GM13977 (cell line): ENCODE data around the gene TDG.
"Not testable (repeated sequence)": the region's sequence is repeated elsewhere in the genome, so short reads cannot be mapped to it uniquely, and the experiment has no call there.

Source experiments
- DNase-seq: peaks from one replicate; pipeline ENCODE4 v3.0.0; 2012; ENCODE audit warnings: low spot score
- in situ Hi-C: fragments of 300-500 bp; cut with MboI; formaldehyde crosslinking; loops from one replicate; pipeline ENCODE4 v1.12.0; 2022; ENCODE audit warnings: low sequenced_read_pairs, low pct_unique_long_range_greater_than_20kb, mixed read lengths, inconsistent platforms; ENCODE audit not compliant: unreplicated experiment
- TF ChIP-seq, protein P1 (sequence below): IDR thresholded peaks from 2 replicates; pipeline ENCODE4 v1.5.1; 2012; ENCODE audit warnings: mild to moderate bottlenecking, control low read depth; ENCODE audit not compliant: insufficient read depth; ENCODE audit errors: extremely low read depth, missing control alignments

TDG gene

DNA sequence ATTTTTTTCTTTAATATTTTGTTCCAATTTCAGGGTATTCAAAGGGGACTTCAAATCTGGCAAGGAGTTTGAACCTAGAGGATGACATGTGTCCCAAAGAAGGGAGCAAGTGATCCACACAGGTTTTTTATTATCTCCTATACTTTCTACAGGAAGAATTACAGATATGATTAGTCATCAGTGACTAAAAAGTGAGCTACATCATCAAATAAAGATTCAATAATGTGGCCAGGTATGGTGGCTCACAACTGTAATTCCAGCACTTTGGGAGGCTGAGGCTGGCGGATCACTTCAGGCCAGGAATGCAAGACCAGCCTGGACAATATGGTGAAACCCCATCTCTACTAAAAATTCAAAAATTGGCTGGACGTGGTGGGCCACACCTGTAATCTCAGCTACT is 60.1 kb downstream of the TDG start:
- TF ChIP-seq, protein P1, sequence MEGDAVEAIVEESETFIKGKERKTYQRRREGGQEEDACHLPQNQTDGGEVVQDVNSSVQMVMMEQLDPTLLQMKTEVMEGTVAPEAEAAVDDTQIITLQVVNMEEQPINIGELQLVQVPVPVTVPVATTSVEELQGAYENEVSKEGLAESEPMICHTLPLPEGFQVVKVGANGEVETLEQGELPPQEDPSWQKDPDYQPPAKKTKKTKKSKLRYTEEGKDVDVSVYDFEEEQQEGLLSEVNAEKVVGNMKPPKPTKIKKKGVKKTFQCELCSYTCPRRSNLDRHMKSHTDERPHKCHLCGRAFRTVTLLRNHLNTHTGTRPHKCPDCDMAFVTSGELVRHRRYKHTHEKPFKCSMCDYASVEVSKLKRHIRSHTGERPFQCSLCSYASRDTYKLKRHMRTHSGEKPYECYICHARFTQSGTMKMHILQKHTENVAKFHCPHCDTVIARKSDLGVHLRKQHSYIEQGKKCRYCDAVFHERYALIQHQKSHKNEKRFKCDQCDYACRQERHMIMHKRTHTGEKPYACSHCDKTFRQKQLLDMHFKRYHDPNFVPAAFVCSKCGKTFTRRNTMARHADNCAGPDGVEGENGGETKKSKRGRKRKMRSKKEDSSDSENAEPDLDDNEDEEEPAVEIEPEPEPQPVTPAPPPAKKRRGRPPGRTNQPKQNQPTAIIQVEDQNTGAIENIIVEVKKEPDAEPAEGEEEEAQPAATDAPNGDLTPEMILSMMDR = no peak
- in situ Hi-C loops = no loop called here
- DNase-seq = no peak

DNA sequence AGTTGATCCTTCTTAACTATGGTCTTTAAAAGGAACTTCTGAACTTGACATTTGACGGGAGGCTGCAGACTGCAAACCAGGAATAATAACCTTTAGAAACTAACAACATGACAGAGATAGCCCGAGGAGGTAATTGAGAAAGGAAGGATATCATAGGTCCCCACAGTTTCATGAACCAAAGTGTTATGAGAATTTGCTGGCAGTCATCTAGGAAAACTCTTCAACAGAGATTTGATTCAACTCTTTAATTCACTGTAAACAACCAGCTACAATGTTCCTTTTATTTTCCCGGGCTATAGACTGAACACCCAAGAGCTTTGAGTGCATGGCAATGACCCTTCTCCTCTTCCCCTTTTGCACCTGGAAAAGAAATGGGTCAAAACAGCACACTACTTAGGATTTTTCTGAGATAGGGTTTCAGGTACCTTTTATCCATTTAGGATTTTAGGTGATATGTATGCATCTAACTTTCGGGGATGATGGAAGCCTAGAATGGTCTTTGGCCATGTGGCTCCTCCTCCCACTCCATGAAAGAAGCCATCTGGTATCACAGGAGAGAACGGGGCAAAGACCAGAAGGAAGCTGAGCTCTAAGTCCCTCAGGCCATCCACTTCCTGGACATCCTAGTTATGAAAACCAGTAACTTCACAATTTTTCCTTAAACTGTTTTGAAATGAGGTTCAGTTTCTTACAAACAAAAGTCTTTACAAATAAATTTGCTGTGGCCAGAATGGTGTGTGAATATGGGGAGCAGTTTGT is 61.3 kb downstream of the TDG start:
- DNase-seq = no peak
- in situ Hi-C loops = no loop called here
- TF ChIP-seq, protein P1 = no peak

DNA sequence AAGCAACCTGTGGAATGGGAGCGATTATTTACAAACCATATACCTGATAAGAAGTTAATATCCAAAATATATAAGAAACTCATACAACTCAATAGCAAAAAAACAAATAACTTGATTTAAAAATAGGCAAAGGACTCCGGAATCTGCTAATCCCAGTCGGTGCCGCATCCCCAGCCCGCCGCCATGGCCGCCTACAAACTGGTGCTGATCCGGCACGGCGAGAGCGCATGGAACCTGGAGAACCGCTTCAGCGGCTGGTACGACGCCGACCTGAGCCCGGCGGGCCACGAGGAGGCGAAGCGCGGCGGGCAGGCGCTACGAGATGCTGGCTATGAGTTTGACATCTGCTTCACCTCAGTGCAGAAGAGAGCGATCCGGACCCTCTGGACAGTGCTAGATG is 64.9 kb downstream of the TDG start:
- in situ Hi-C loops, DNase-seq: not testable (repeated sequence)

DNA sequence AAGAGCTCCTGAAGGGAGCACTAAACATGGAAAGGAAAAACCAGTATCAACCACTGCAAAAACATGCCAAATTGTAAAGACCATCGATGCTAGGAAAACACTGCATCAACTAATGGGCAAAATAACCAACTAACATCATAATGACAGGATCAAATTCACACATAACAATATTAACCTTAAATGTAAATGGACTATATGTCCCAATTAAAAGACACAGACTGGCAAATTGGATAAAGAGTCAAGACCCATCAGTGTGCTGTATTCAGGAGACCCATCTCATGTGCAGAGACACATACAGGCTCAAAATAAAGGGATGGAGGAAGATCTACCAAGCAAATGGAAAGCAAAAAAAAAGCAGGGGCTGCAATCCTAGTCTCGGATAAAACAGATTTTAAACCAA is 70.5 kb downstream of the TDG start:
- DNase-seq, in situ Hi-C loops: not testable (repeated sequence)
